NCI-H2227 (cell line): Measurements from ENCODE around the gene HUNK.
"Not testable (repeated sequence)": the region's sequence is repeated elsewhere in the genome, so short reads cannot be mapped to it uniquely, and the experiment has no call there.

Experiments used
- DNase-seq: peaks from one replicate; lab custom pipeline; 2025; ENCODE audit not compliant: unreplicated experiment; lab: John Stamatoyannopoulos, UW

Gene HUNK

GRCh38 chr21:31993826-31994825, 121.3 kb downstream of the HUNK start:
- DNase-seq, result peak; percentile 15

DNA sequence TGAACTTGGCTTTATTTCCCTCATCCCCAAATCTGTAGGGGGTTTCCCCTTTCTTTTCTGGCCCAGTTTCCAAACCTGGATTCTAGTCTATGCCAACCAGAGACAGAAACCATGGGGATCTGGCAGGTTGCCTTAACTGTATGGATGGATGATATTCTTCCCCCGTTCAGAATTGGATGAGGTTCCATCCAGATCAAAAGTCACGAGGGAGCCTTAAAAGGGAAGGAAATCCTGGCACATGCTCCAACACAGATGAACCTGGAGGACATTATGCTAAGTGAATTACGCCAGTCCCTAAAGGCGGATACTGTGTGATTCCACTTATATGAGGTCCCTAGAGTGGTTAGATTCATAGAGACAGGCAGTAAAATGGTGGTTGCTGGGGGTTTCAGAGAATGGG, 124.4 kb downstream of the HUNK start:
- no peak for DNase-seq

DNA sequence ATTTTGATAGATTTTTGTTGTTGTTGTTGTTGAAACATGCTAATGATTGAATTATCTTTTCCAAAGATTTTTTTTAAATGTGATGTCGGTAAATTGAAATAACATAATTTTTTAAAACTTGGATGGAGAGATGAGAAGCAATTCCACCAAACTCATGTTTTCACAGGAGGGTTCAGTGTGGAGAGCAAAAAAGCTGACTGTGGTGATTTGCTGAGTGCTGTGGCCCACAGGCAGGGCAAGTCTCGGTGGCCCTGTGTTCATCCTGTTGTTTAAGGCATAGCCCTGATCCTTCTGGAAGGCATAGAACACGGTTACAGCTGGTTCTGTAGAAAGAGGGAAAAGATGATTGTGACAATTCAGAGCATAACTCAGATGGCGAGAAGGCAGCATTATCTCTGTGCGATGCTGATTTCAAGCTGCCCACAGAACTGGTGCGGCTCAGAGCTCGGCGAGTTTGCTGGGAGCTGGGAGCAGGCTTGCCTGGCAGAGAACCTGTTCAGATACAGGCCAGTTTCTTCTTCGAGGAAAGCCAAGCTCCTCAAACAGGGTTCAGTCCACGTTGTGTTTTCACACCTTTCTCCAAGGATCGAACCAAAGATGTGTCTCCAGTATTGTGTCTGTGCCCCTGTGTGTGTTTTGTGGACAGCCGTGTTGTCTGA, 127.1 kb downstream of the HUNK start:
- DNase-seq, result no peak

DNA sequence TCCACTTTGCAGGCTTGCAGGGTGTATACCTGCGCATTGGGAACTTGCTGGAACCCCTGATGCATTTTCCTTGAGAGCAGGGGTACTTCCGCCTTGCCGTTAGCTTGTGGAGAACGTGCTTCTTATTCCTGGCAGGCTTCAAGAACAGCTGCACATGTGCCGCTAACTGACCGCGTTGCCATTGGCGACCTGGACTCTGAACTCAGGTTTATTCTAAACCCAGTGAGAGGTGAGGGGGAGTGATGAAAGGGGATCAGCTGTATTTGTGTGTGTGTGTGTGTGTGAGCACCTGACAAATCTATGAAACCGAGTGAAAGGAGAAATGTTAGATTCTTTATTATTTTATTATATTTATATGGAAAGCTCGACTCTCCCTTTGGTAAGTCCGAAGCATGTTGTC, 128.6 kb downstream of the HUNK start:
- DNase-seq, result no peak

GRCh38 chr21:32003411-32003810, 130.6 kb downstream of the HUNK start:
- no peak for DNase-seq

DNA sequence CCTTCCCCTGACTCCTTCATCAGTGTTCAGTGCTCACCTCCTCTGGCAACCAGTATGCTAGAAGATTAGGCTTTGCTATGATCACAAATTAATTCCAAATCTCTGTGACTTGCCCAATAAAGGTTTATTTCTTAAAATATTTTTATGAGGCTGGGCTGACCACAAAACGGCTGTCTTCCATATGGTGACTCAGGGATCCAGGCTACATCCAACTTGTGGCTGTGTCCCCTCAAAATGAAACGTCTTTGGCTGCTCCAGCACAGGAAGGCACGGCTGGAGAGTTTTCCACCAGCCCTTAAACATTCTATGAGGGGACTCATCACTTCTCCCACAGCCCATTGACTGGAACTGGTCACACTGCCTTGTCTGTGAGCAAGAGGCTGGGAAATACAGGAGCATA, 131.5 kb downstream of the HUNK start:
- no peak for DNase-seq

DNA sequence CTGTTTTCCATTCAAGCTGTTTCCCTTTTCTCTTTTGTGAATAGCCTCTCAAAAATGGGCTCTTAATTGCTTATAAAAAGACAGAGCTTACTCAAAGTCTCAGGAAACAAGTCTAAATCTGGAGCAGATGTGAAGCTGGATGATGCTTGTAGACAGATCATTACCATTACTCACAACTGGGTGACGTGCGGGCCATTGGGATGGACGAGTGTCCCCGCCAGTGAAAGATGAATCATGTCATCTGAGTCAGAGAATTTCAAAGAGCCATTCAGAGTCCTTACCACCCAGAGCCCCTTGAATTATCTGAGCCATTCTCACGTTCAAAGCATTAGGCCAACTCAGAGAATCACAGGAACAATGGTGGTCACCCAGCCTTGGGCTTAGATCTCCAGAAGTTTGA, 134.6 kb downstream of the HUNK start:
- peak; percentile 7 for DNase-seq

DNA sequence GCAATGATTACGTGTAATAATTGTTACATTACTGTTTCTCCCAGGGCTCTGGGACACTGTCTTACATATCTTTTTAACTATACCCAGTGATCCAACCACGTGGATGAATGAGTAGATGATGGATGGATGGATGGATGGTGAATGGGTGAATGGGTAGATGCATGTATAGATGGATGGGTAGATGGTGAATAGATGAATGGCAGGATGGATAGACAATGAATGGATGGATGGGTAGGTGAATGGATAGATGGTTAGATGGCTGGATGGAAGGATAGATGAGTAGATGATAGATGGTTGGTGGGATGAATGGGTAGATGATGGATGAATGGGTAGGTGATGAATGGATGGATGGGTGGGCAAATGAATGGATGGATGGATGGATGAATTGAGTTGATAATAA, 135.9 kb downstream of the HUNK start:
- no peak for DNase-seq

GRCh38 chr21:32009263-32009662, 136.4 kb downstream of the HUNK start:
- no peak for DNase-seq

DNA sequence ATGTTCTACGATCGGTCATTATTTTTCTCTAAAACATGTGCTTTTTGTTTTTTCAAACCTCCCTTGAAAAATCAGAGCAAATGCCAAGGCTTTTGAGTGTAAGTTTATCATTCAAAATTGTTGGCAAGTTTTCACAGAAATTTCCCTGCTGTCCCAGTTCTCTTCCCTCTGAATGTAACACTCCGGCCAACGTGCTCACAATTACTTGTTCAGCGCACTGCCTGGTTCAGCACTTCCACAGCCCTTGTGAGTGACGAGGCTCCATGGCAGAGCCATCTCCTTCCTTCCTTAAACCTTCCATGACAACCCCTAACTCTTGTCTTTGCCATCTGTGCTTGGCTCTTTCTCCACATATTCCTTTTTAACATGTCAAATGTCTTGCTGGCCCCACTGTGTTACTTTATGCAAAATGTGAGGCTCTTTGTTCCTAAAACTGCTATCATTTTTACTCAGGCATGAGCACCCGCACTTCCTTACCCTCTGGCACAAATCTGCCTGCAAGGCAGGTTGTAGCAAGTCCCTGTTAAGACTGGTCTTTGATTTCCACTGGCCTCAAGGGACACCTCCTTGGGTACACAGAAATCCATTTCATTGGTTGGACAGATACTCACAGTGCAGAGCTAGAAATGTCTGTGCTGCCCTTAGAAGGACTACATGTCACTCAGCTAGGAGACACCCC, 142.8 kb downstream of the HUNK start:
- DNase-seq, result no peak

DNA sequence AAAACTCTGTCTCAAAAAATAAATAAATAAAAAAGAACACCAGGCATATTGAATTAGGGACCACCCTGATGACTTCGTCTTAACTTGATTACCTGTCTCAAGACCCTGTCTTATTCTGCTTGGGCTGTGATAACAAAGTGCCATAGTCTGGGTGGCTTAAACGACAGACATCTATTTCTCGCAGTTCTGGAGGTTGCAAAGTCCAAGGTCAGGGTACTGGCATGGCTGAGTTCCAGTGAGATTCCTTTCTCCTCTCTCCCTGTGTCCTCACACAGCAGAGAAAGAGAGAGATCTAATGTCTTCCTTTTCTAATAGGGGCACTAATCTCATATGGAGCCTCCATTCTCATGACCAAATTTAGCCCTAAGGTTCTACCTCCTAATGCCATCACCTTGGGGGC, 145.6 kb downstream of the HUNK start:
- no peak for DNase-seq

- DNase-seq, result peak; percentile 28
Measured at GRCh38 chr21:32020564-32020963, 147.7 kb downstream of the HUNK start.

- DNase-seq, result no peak
Measured at GRCh38 chr21:32021319-32021994, 148.6 kb downstream of the HUNK start.

- no peak for DNase-seq
Measured at GRCh38 chr21:32022146-32022545, 149.3 kb downstream of the HUNK start.

DNA sequence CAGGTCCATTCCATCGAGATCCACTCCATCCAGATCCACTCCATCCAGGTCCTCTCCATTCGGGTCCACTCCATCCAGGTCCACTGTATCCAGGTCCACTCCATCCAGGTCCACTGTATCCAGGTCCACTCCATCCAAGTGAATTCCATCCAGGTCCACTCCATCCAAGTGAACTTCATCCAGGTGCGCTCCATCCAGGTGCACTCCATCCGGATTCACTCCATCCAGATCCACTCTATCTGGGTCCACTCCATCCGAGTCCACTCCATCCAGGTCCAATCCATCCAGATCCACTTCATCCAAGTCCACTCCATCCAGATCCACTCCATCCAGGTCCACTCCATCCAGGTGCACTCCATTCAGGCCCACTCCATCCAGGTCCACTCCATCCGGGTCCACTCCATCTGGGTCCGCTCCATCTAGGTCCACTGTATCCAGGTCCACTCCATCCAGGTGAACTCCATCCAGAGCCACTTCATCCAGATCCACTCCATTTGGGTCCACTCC, 157.4 kb downstream of the HUNK start:
- DNase-seq, result no peak

GRCh38 chr21:32034850-32035249, 162.0 kb downstream of the HUNK start:
- no peak for DNase-seq

DNA sequence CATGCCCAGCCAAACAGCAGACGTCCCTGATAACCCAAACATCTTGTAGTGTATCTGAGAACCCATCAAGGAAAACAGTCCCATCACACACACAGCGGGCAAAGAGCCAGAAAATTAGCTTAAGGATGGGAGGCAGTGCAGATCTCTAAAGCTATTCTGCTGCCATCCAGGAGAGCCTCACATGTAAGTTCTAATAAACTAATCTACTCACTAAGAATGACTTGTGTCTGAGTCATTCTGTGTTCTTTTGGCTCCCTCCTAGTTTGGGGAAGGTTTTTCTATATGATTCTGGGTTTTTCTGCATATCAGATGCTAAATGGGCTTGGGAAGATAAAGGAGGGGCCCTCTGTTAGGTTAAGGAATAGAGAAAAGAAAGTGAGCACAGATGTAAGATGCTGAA, 162.8 kb downstream of the HUNK start:
- DNase-seq, result no peak

DNA sequence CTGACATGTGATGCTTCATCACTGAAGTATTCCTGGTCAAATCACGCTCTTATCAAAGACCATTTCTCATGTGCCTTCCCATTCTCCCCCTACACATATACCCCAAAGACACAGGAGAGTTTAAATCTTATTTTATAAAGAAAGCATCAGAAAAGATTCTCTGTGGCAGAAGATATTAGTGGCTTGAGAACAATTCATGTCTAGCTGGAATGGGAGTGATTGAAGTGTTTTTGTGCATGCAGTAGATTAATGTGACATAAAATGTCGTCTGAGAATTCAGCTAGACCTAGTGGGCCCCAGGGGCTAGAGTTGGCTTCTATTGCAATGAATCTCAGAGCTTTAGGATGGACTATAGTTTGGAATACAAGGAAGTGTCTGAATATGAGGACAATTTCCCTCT, 163.9 kb downstream of the HUNK start:
- DNase-seq, result no peak

GRCh38 chr21:32038751-32039150, 165.9 kb downstream of the HUNK start:
- not testable (repeated sequence) for DNase-seq

- DNase-seq, result no peak
Measured at GRCh38 chr21:32043458-32043857, 170.6 kb downstream of the HUNK start.
